GM12878 (cell line): ENCODE measurements around the gene ZNF22. TPM values are rescaled to one million over a fixed set of nuclear protein-coding genes. Genes with fewer than 3 reads are reported as not detected.

Source experiments
- ATAC-seq: fragments of 200-7000 bp; cut with Tn5 transposase; 3 replicates; pipeline ENCODE4 v1.9.1; 2020; ENCODE audit warnings: mild to moderate bottlenecking, moderate library complexity
- BruUV-seq: library from RNA; stranded (reverse); fragments of 400-500 nt; replicated peaks from 2 replicates; lab custom pipeline; 2021; lab: Mats Ljungman, UMichigan
- CTCF ChIA-PET: fragments of 300-600 bp; sonication (Branson Sonifier 250); formaldehyde crosslinking; extraction: SDS; loops from one replicate; lab custom pipeline; 2021; ENCODE audit warnings: inconsistent platforms; lab: Yijun Ruan, JAX
- POLR2A ChIA-PET: fragments of 350-600 bp; formaldehyde crosslinking; extraction: SDS; loops from one replicate; lab custom pipeline; 2021; ENCODE audit warnings: inconsistent platforms; lab: Charles Lee
- RAD21 ChIA-PET: fragments of 300-600 bp; sonication (Branson Sonifier 250); formaldehyde crosslinking; loops from one replicate; lab custom pipeline; 2023; ENCODE audit warnings: antibody characterized with exemption; ENCODE audit not compliant: unreplicated experiment; lab: Charles Lee
- SMC1A ChIA-PET: fragments of 300-600 bp; sonication (Branson Sonifier 250); formaldehyde crosslinking; loops from one replicate; lab custom pipeline; 2023; ENCODE audit not compliant: unreplicated experiment, uncharacterized antibody; lab: Charles Lee
- DNase-seq: peaks from one replicate; pipeline ENCODE4 v3.0.0-alpha.2; 2011; ENCODE audit warnings: low read depth, low spot score
- FAIRE-seq: peaks from 3 replicates; lab custom pipeline; 2011; peaks lifted over from hg19 to GRCh38; lab: Jason Lieb, UNC
- H2AFZ ChIP-seq: 2 replicates; pipeline ENCODE4 v1.6.0; 2011; ENCODE audit warnings: low read depth, low read length, control low read depth; ENCODE audit not compliant: control insufficient read depth
- H3K27ac ChIP-seq: 2 replicates; pipeline ENCODE4 v1.5.1; 2011; ENCODE audit warnings: control low read depth; ENCODE audit not compliant: control insufficient read depth, insufficient read depth
- H3K27me3 ChIP-seq, 2 experiments: replicated peaks in 1 of 2; 2 replicates each; pipeline versions ENCODE4 v1.6.0 to v1.6.1; 2011; ENCODE audit warnings: low read length in 1 of 2; ENCODE audit not compliant: control insufficient read depth in 2 of 2, insufficient read depth in 2 of 2
- H3K36me3 ChIP-seq, 2 experiments: 2 replicates each; pipeline ENCODE4 v1.5.1; 2011; ENCODE audit warnings: low read length in 1 of 2; ENCODE audit not compliant: control insufficient read depth in 2 of 2, insufficient read depth in 2 of 2
- H3K4me1 ChIP-seq: 2 replicates; pipeline ENCODE4 v1.6.1; 2011; ENCODE audit warnings: mild to moderate bottlenecking, low read length, moderate library complexity, mixed read lengths; ENCODE audit not compliant: control insufficient read depth, insufficient read depth
- H3K4me2 ChIP-seq: 2 replicates; pipeline ENCODE4 v1.6.0; 2011; ENCODE audit warnings: control low read depth; ENCODE audit not compliant: control insufficient read depth, insufficient read depth
- H3K4me3 ChIP-seq: fragments of 200-600 bp; sonication (generic); 2 replicates; pipeline ENCODE4 v1.5.1; 2016
- H3K79me2 ChIP-seq: 2 replicates; pipeline ENCODE4 v1.6.0; 2011; ENCODE audit warnings: low read length; ENCODE audit not compliant: control insufficient read depth, insufficient read depth
- H3K9ac ChIP-seq: 2 replicates; pipeline ENCODE4 v1.8.0; 2011; ENCODE audit warnings: low read length, control low read depth, mixed read lengths; ENCODE audit not compliant: control insufficient read depth, insufficient read depth
- H3K9me3 ChIP-seq: replicated peaks from 3 replicates; pipeline ENCODE4 v1.5.1; 2011; ENCODE audit warnings: mild to moderate bottlenecking, low read length; ENCODE audit not compliant: control insufficient read depth, insufficient read depth
- H4K20me1 ChIP-seq: 2 replicates; pipeline ENCODE4 v1.6.0; 2011; ENCODE audit not compliant: control insufficient read depth, insufficient read depth
- EZH2 ChIP-seq: IDR thresholded peaks from 2 replicates; pipeline ENCODE4 v1.6.1; 2012; ENCODE audit warnings: low read depth, mild to moderate bottlenecking, control low read depth, inconsistent platforms, low read length, borderline replicate concordance; ENCODE audit not compliant: control insufficient read depth
- KAT2A ChIP-seq: conservative IDR thresholded peaks from 2 replicates; pipeline ENCODE4 v1.6.1; 2011; ENCODE audit warnings: low read depth, low read length; ENCODE audit not compliant: control insufficient read depth
- MEF2B ChIP-seq: fragments of 450-650 bp; IDR thresholded peaks from 2 replicates; pipeline ENCODE4 v1.6.1; 2018; ENCODE audit warnings: mild to moderate bottlenecking, moderate library complexity; ENCODE audit not compliant: partially characterized antibody, poor library complexity, severe bottlenecking
- PBX3 ChIP-seq: IDR thresholded peaks from 2 replicates; pipeline ENCODE4 v1.6.1; 2011; ENCODE audit warnings: mild to moderate bottlenecking, low read depth, low read length, moderate library complexity; ENCODE audit not compliant: insufficient replicate concordance
- PML ChIP-seq: IDR thresholded peaks from 2 replicates; pipeline ENCODE4 v1.6.1; 2012; ENCODE audit warnings: low read length, inconsistent platforms
- POLR2AphosphoS2 ChIP-seq: IDR thresholded peaks from 2 replicates; pipeline ENCODE4 v1.6.1; 2011; ENCODE audit warnings: low read depth, mild to moderate bottlenecking, low read length, improper control_type of control experiment, moderate library complexity
- RELA ChIP-seq: fragments of 450-650 bp; IDR thresholded peaks from 2 replicates; pipeline ENCODE4 v1.8.0; 2014; ENCODE audit warnings: borderline replicate concordance; ENCODE audit not compliant: partially characterized antibody
- RUNX3 ChIP-seq: IDR thresholded peaks from 2 replicates; pipeline ENCODE4 v1.6.1; 2012; ENCODE audit warnings: low read length, inconsistent platforms
- SUPT20H ChIP-seq: IDR thresholded peaks from 2 replicates; pipeline ENCODE4 v1.6.1; 2011; ENCODE audit warnings: low read depth, mild to moderate bottlenecking, low read length, moderate library complexity, borderline replicate concordance; ENCODE audit not compliant: control insufficient read depth
- WRNIP1 ChIP-seq: IDR thresholded peaks from 2 replicates; pipeline ENCODE4 v1.6.1; 2011; ENCODE audit warnings: low read depth, low read length, improper control_type of control experiment, borderline replicate concordance
- ZBTB4 ChIP-seq: fragments of 450-650 bp; formaldehyde crosslinking; IDR thresholded peaks from 2 replicates; pipeline ENCODE4 v1.4.0; 2022; ENCODE audit warnings: mild to moderate bottlenecking, moderate library complexity
- WGBS: methylation state at CpG from one replicate; pipeline ENCODE4 v1.1.6; 2016; ENCODE audit warnings: low lambda C conversion rate; ENCODE audit not compliant: insufficient replicate concordance, insufficient coverage; ENCODE audit errors: missing lambda C conversion rate; 5-methylcytosine and 5-hydroxymethylcytosine counted together
- in situ Hi-C: fragments of 300-500 bp; cut with MboI; formaldehyde crosslinking; loops from 9 replicates; pipeline ENCODE4 v1.14.3; 2018; ENCODE audit warnings: mixed read lengths
- intact Hi-C: fragments of 100-400 bp; cut with micrococcal nuclease; formaldehyde crosslinking; loops from one replicate; pipeline ENCODE4 v1.14.2; 2022; ENCODE audit not compliant: unreplicated experiment
- polyA plus RNA-seq, 11 experiments: library from polyadenylated mRNA; depleted of rRNA in 4 of 11; unstranded in 6 of 11; stranded (reverse) in 5 of 11; fragments of >200 nt; fragmentation: Nextera tagmentation in 4 of 11; fragmentation: Illumina TruSeq in 1 of 11; extraction: Ambion mirVana in 4 of 11; extraction: Trizol in 1 of 11; gene quantifications; 1 replicate in 1 of 11; 2 replicates in 10 of 11; pipeline versions ENCODE4 v1.2.1 to v1.2.3, GENCODE V29; 2011 to 2016; ENCODE audit warnings: inconsistent platforms in 2 of 11, missing spikeins in 2 of 11, low read depth in 1 of 11
- total RNA-seq, 4 experiments: library from RNA; depleted of rRNA in 3 of 4; stranded (reverse); fragments of >200 nt in 3 of 4; fragmentation: Illumina TruSeq in 1 of 4; extraction: Trizol in 1 of 4; gene quantifications; 2 replicates each; pipeline versions ENCODE4 v1.2.1 to v1.2.3, GENCODE V29; 2013 to 2021

Gene ZNF22
- total and polyA plus RNA-seq, 10 of the 15 experiments (the other 5 are each of a cell fraction or from before 2014, with no cell fraction given) = 31.1 to 74.4 (median 43.8) TPM

GRCh38 chr10:45004661-45005060, 3.9 kb downstream of the ZNF22 start:
- FAIRE-seq (no peak), ATAC-seq (no peak), DNase-seq (no peak)
- Histone ChIP-seq H3K4me2 (no peak overlapping the region), H4K20me1 (no peaks in the 10 kb centered on the region), H3K36me3 (0 out of 4 replicates have a peak, but pooled peaks cover 0 to 3% of the 10 kb centered on the region in 2 experiments), H3K79me2 (peaks cover 11% of the 10 kb centered on the region), H3K27ac (no peak overlapping the region), H3K4me3 (no peak overlapping the region), H2AFZ (no peak overlapping the region), H3K9ac (no peak overlapping the region), H3K4me1 (peaks cover 4% of the 10 kb centered on the region; the same call in 1 of the 2 replicates), H3K27me3 (no peaks in the 10 kb centered on the region), H3K9me3 (peaks cover 4% of the 10 kb centered on the region)
- intact Hi-C loops = loop anchor here (5.0 to 10.0 kb wide), 2 partner anchors 668 to 950 kb away; partner anchors contain the start of gene ZFAND4
- no TSS peak for BruUV-seq
- in situ Hi-C loops = loop anchor here (10.0 kb wide), 1 partner anchor 1020 kb away; no protein-coding TSS in a partner anchor
- ChIA-PET CTCF (interaction anchor here (1.0 to 5.4 kb wide), 6 partner anchors 10 to 230 kb away, joined by 3 to 30 read pairs (median 3); no protein-coding TSS in a partner anchor), POLR2A (interaction anchor here (2.3 kb wide), 1 partner anchor 9 kb away, joined by 6 read pairs; no protein-coding TSS in a partner anchor), SMC1A (interaction anchor here (1.0 to 6.6 kb wide), 4 partner anchors 25 to 71 kb away, joined by 3 to 48 read pairs (median 20); partner anchors contain the start of gene DEPP1), RAD21 (interaction anchor here (1.3 to 4.8 kb wide), 2 partner anchors 72 to 230 kb away, joined by 3 to 24 read pairs; no protein-coding TSS in a partner anchor)
- WGBS = 98% methylated on average over 3 of the region's 3 CpGs
- TF ChIP-seq WRNIP1 (no peak), ZBTB4 (CRISPR knock-in tag) (no peak), PML (no peak), MEF2B (no peak), EZH2 (no peak), POLR2AphosphoS2 (no peak), SUPT20H (no peak), PBX3 (no peak), RUNX3 (no peak), KAT2A (no peak), RELA (no peak)
